HepG2 (cell line): Measurements from ENCODE around the gene CRK. TPM values are rescaled to one million over a fixed set of nuclear protein-coding genes. Genes with fewer than 3 reads are reported as not detected.
A peak's percentile ranks its signal among the peaks of the same experiment; 100 is the strongest.

Source experiments
- ATAC-seq: fragments of 200-7000 bp; cut with Tn5 transposase; 3 replicates; pipeline ENCODE4 v1.9.1; 2020; ENCODE audit warnings: mild to moderate bottlenecking, moderate library complexity
- BruUV-seq: library from RNA; stranded (reverse); fragments of 400-500 nt; replicated peaks from 2 replicates; lab custom pipeline; 2021; lab: Mats Ljungman, UMichigan
- CTCF ChIA-PET: fragments of 300-600 bp; formaldehyde crosslinking; extraction: SDS; loops from one replicate; lab custom pipeline; 2021; ENCODE audit warnings: low total read pairs, inconsistent platforms, low intra/inter-chr PET ratio; lab: Yijun Ruan, JAX
- POLR2A ChIA-PET: fragments of 350-600 bp; sonication (Branson Sonifier 250); formaldehyde crosslinking; loops from one replicate; lab custom pipeline; 2020; ENCODE audit warnings: antibody characterized with exemption, inconsistent platforms; lab: Yijun Ruan, JAX
- DNase-seq: peaks from one replicate; pipeline ENCODE4 v3.0.0-alpha.2; 2015; ENCODE audit warnings: low spot score
- FAIRE-seq: peaks from 3 replicates; lab custom pipeline; 2011; peaks lifted over from hg19 to GRCh38; lab: Jason Lieb, UNC
- H2AFZ ChIP-seq: one replicate; pipeline ENCODE4 v1.6.1; 2011; ENCODE audit warnings: low read length, inconsistent platforms
- H3K27ac ChIP-seq: fragments of 300-600 bp; 3 replicates; pipeline ENCODE4 v1.8.0; 2011; ENCODE audit warnings: mixed run types, mild to moderate bottlenecking, mixed read lengths, low read length, inconsistent platforms; ENCODE audit not compliant: insufficient read depth; ENCODE audit errors: extremely low read length
- H3K27me3 ChIP-seq, 2 experiments: fragments of 200-600 bp in 1 of 2; 2 replicates in 1 of 2; 3 replicates in 1 of 2; pipeline versions ENCODE4 v1.6.0 to v1.8.0; 2011; ENCODE audit warnings: low read length in 2 of 2, mild to moderate bottlenecking in 2 of 2, moderate library complexity in 2 of 2, inconsistent platforms in 1 of 2; ENCODE audit not compliant: insufficient read depth in 2 of 2, control insufficient read depth in 1 of 2
- H3K36me3 ChIP-seq, 2 experiments: fragments of 200-600 bp in 1 of 2; replicated peaks in 1 of 2; 2 replicates in 1 of 2; 3 replicates in 1 of 2; pipeline versions ENCODE4 v1.5.1 to v1.8.0; 2011; ENCODE audit warnings: low read length in 2 of 2, inconsistent platforms in 1 of 2; ENCODE audit not compliant: insufficient read depth in 2 of 2, control insufficient read depth in 1 of 2
- H3K4me1 ChIP-seq: 2 replicates; pipeline ENCODE4 v1.5.1; 2012; ENCODE audit warnings: low read length, inconsistent platforms; ENCODE audit not compliant: insufficient read depth
- H3K4me2 ChIP-seq: 2 replicates; pipeline ENCODE4 v1.6.0; 2011; ENCODE audit warnings: low read depth, low read length, inconsistent platforms
- H3K4me3 ChIP-seq, 3 experiments: fragments of 200-600 bp in 1 of 3; sonication (generic), shearing (Covaris generic) in 1 of 3; replicated peaks in 1 of 3; 2 replicates each; pipeline ENCODE4 v1.5.1; 2011 to 2016; ENCODE audit warnings: low read length in 3 of 3, inconsistent platforms in 2 of 3, low read depth in 2 of 3, mild to moderate bottlenecking in 2 of 3, control low read depth in 1 of 3, mixed read lengths in 1 of 3; ENCODE audit not compliant: insufficient read depth in 1 of 3
- H3K79me2 ChIP-seq: one replicate; pipeline ENCODE4 v1.6.1; 2011; ENCODE audit warnings: low read length, inconsistent platforms; ENCODE audit not compliant: insufficient read depth
- H3K9ac ChIP-seq: 2 replicates; pipeline ENCODE4 v1.6.0; 2011; ENCODE audit warnings: mild to moderate bottlenecking, low read depth, low read length, inconsistent platforms; ENCODE audit not compliant: insufficient read depth
- H3K9me3 ChIP-seq: 2 replicates; pipeline ENCODE4 v1.5.1; 2012; ENCODE audit warnings: mild to moderate bottlenecking, low read length
- H4K20me1 ChIP-seq: 2 replicates; pipeline ENCODE4 v1.6.0; 2011; ENCODE audit warnings: inconsistent platforms, mild to moderate bottlenecking, low read length, moderate library complexity; ENCODE audit not compliant: insufficient read depth
- AGO2 ChIP-seq: fragments of 200-400 bp; formaldehyde crosslinking; optimal IDR thresholded peaks from 2 replicates; pipeline ENCODE3; 2017; ENCODE audit warnings: mild to moderate bottlenecking, low read depth, low read length, moderate library complexity
- CREBL2 ChIP-seq: sonication (generic); formaldehyde crosslinking; IDR thresholded peaks from 2 replicates; pipeline ENCODE4 v1.8.1; 2023; ENCODE audit warnings: missing genetic modification reagents, mild to moderate bottlenecking, borderline replicate concordance
- GZF1 ChIP-seq: sonication (generic); formaldehyde crosslinking; IDR thresholded peaks from 2 replicates; pipeline ENCODE4 v1.5.1; 2020; ENCODE audit warnings: mild to moderate bottlenecking, missing genetic modification reagents
- IKZF1 ChIP-seq: fragments of 450-650 bp; IDR thresholded peaks from 2 replicates; pipeline ENCODE4 v1.7.1; 2016
- ZBTB1 ChIP-seq: sonication (generic); formaldehyde crosslinking; IDR thresholded peaks from 2 replicates; pipeline ENCODE4 v1.4.0; 2020; ENCODE audit warnings: missing genetic modification reagents, borderline replicate concordance
- ZBTB26 ChIP-seq: IDR thresholded peaks from 2 replicates; pipeline ENCODE4 v1.6.1; 2016; ENCODE audit warnings: missing compliant biosample characterization, missing genetic modification reagents, borderline replicate concordance
- ZNF337 ChIP-seq: sonication (generic); formaldehyde crosslinking; IDR thresholded peaks from 2 replicates; pipeline ENCODE4 v1.5.1; 2020; ENCODE audit warnings: missing genetic modification reagents, low read depth, mild to moderate bottlenecking, borderline replicate concordance
- WGBS: methylation state at CpG from one replicate; pipeline ENCODE4 v1.1.6; 2017; ENCODE audit warnings: low lambda C conversion rate; 5-methylcytosine and 5-hydroxymethylcytosine counted together
- in situ Hi-C: cut with HindIII; loops from 2 replicates; pipeline ENCODE4 v1.10.0; 2017; ENCODE audit warnings: low pct_unique_long_range_greater_than_20kb; ENCODE audit not compliant: extremely low pct_ligation_motif_present
- intact Hi-C: fragments of 100-400 bp; cut with micrococcal nuclease; formaldehyde crosslinking; loops from one replicate; pipeline ENCODE4 v1.10.0; 2022; ENCODE audit not compliant: unreplicated experiment
- polyA plus RNA-seq, 8 experiments: library from polyadenylated mRNA; depleted of rRNA in 3 of 8; stranded (reverse) in 7 of 8; unstranded in 1 of 8; fragments of >200 nt; fragmentation: Illumina TruSeq in 4 of 8; extraction: Trizol in 4 of 8; gene quantifications; 2 replicates each; pipeline versions ENCODE4 v1.2.1 to v1.2.3, GENCODE V29; 2011 to 2016; ENCODE audit warnings: low read depth in 4 of 8, missing spikeins in 1 of 8, mixed read lengths in 1 of 8; ENCODE audit not compliant: insufficient read depth in 1 of 8
- total RNA-seq, 5 experiments: library from RNA; depleted of rRNA; stranded (reverse); fragments of >200 nt; fragmentation: Illumina TruSeq; extraction: Trizol; gene quantifications; 2 replicates each; pipeline ENCODE4 v1.2.3, GENCODE V29; 2016; ENCODE audit warnings: low read depth in 1 of 5

CRK gene
- total and polyA plus RNA-seq, 2 of the 13 experiments (the other 11 are each of a cell fraction or from before 2014, with no cell fraction given): 47.4 to 54.2 TPM

DNA sequence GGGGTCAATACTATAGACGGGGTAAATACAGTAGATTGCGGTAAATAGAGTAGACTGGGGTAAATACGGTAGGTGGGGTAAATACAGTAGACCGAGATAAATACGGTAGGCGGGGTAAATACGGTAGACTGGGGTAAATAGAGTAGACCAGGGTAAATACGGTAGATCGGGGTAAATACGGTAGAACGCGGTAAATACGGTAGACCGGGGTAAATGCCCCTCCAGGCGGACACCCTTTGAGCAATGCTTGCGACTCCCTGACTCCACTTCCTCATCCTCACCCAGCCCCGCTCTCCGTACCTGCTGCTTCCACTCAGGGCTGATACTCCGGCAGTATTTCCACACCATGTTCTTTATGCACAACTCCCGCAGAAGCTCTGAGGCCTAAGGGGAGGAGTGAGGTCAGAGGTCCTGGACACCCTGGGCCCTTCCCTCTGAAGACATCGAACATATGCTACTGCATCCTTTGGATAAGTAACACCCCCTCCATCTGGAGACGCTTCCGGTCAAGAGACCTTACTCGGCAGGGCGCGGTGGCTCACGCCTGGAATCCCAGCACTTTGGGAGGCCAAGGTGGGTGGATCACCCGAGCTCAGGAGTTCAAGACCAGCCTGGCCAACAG, 13.3 kb upstream of the CRK start:
- no peaks in the 10 kb centered on the region for H3K79me2 ChIP-seq
- H4K20me1 ChIP-seq: no peaks in the 10 kb centered on the region; the same call in 1 of the 2 replicates
- no TSS peak for BruUV-seq
- ChIA-PET CTCF (no interaction called here), POLR2A (interaction anchor here (1.3 to 1.9 kb wide), 3 partner anchors 13 to 47 kb away, joined by 3 to 17 read pairs (median 8); partner anchors contain the start of genes CRK, INPP5K and MYO1C)
- H3K4me1 ChIP-seq: peaks cover 19% of the 10 kb centered on the region
- in situ Hi-C loops: no loop called here
- H3K27me3 ChIP-seq: no peaks in the 10 kb centered on the region
- 0 out of 2 replicates have a peak overlapping the region, but pooled peaks have one; percentile 67 for H3K4me2 ChIP-seq
- FAIRE-seq (no peak), DNase-seq (no peak), ATAC-seq (no peak)
- peaks cover 10 to 17% of the 10 kb centered on the region in 2 experiments; a peak in 3 of 5 replicates for H3K36me3 ChIP-seq
- no peak overlapping the region for H3K4me3 ChIP-seq
- H2AFZ ChIP-seq: no peak overlapping the region
- TF ChIP-seq ZBTB1: no peak
- no peak for TF ChIP-seq ZNF337 (CRISPR knock-in tag)
- no peak for TF ChIP-seq ZBTB26
- TF ChIP-seq IKZF1: no peak
- no peak for TF ChIP-seq AGO2
- TF ChIP-seq GZF1 (CRISPR knock-in tag): peak; percentile 98
- TF ChIP-seq CREBL2 (CRISPR knock-in tag): no peak
- no peak overlapping the region for H3K9ac ChIP-seq
- H3K27ac ChIP-seq: peak overlapping the region; percentile 70
- WGBS: 97% methylated on average over 28 of the region's 28 CpGs
- no peaks in the 10 kb centered on the region for H3K9me3 ChIP-seq
- intact Hi-C loops: no loop called here
